H9 (cell line): ENCODE measurements around the gene PLAC8. TPM values are rescaled to one million over a fixed set of nuclear protein-coding genes. Genes with fewer than 3 reads are reported as not detected.

Source experiments
- DNase-seq: peaks from one replicate; pipeline ENCODE4 v3.0.0-alpha.2; 2017
- H2AFZ ChIP-seq: one replicate; pipeline ENCODE4 v1.6.1; 2013; ENCODE audit warnings: mild to moderate bottlenecking, low read length, control low read depth, moderate library complexity
- H2AK5ac ChIP-seq: 2 replicates; pipeline ENCODE4 v1.6.1; 2013; ENCODE audit warnings: low read length, control low read depth, mixed read lengths; ENCODE audit not compliant: insufficient read length
- H2BK120ac ChIP-seq: one replicate; pipeline ENCODE4 v1.6.1; 2013; ENCODE audit warnings: low read depth, mild to moderate bottlenecking, low read length, control low read depth, inconsistent platforms; ENCODE audit not compliant: poor library complexity, severe bottlenecking
- H2BK12ac ChIP-seq: 2 replicates; pipeline ENCODE4 v1.6.1; 2013; ENCODE audit warnings: low read length, control low read depth, mixed read lengths, low read depth; ENCODE audit not compliant: insufficient read length
- H2BK15ac ChIP-seq: 2 replicates; pipeline ENCODE4 v1.6.1; 2013; ENCODE audit warnings: low read depth, low read length, control low read depth
- H2BK20ac ChIP-seq: one replicate; pipeline ENCODE4 v1.6.1; 2013; ENCODE audit warnings: low read depth, mild to moderate bottlenecking, low read length, control low read depth, inconsistent platforms; ENCODE audit not compliant: poor library complexity, severe bottlenecking
- H2BK5ac ChIP-seq: 2 replicates; pipeline ENCODE4 v1.6.1; 2013; ENCODE audit warnings: low read length, control low read depth, mixed read lengths; ENCODE audit not compliant: insufficient read length
- H3K14ac ChIP-seq: 2 replicates; pipeline ENCODE4 v1.6.1; 2013; ENCODE audit warnings: low read length, control low read depth; ENCODE audit not compliant: insufficient read depth
- H3K18ac ChIP-seq: 2 replicates; pipeline ENCODE4 v1.6.1; 2013; ENCODE audit warnings: low read depth, mild to moderate bottlenecking, mixed read lengths, low read length, control low read depth; ENCODE audit not compliant: insufficient read length
- H3K23ac ChIP-seq: 2 replicates; pipeline ENCODE4 v1.6.1; 2013; ENCODE audit warnings: low read length, control low read depth, mixed read lengths, low read depth; ENCODE audit not compliant: insufficient read length
- H3K23me2 ChIP-seq: 2 replicates; pipeline ENCODE4 v1.6.1; 2013; ENCODE audit warnings: low read depth, mild to moderate bottlenecking, mixed read lengths, low read length, control low read depth; ENCODE audit not compliant: insufficient read length, poor library complexity, severe bottlenecking
- H3K27ac ChIP-seq: 2 replicates; pipeline ENCODE4 v1.5.1; 2013; ENCODE audit warnings: low read length, control low read depth, mixed read lengths, low read depth; ENCODE audit not compliant: insufficient read length
- H3K27me3 ChIP-seq: 2 replicates; pipeline ENCODE4 v1.6.1; 2013; ENCODE audit warnings: low read length, control low read depth, inconsistent platforms; ENCODE audit not compliant: insufficient read depth
- H3K4ac ChIP-seq: 2 replicates; pipeline ENCODE4 v1.6.1; 2013; ENCODE audit warnings: low read depth, mild to moderate bottlenecking, control low read depth, inconsistent platforms, low read length, moderate library complexity
- H3K4me1 ChIP-seq: 2 replicates; pipeline ENCODE4 v1.6.1; 2013; ENCODE audit warnings: low read length, control low read depth, inconsistent platforms; ENCODE audit not compliant: insufficient read depth
- H3K4me2 ChIP-seq: 2 replicates; pipeline ENCODE4 v1.6.1; 2013; ENCODE audit warnings: low read length, control low read depth, mixed read lengths; ENCODE audit not compliant: insufficient read length, insufficient read depth
- H3K56ac ChIP-seq: 2 replicates; pipeline ENCODE4 v1.6.1; 2013; ENCODE audit warnings: low read depth, mild to moderate bottlenecking, mixed read lengths, low read length, control low read depth; ENCODE audit not compliant: insufficient read length
- H3K79me1 ChIP-seq: 2 replicates; pipeline ENCODE4 v1.6.1; 2013; ENCODE audit warnings: low read depth, mild to moderate bottlenecking, moderate library complexity, low read length, control low read depth, inconsistent platforms; ENCODE audit not compliant: insufficient read depth, poor library complexity, severe bottlenecking
- H3K79me2 ChIP-seq: 2 replicates; pipeline ENCODE4 v1.6.1; 2013; ENCODE audit warnings: low read length, control low read depth, inconsistent platforms; ENCODE audit not compliant: insufficient read depth
- H3K9ac ChIP-seq: 2 replicates; pipeline ENCODE4 v1.6.1; 2013; ENCODE audit warnings: low read length, control low read depth, mixed read lengths; ENCODE audit not compliant: insufficient read length; ENCODE audit errors: extremely low read depth
- H3K9me3 ChIP-seq: one replicate; pipeline ENCODE4 v1.6.1; 2013; ENCODE audit warnings: low read depth, low read length, inconsistent platforms; ENCODE audit not compliant: control insufficient read depth
- H3T11ph ChIP-seq: one replicate; pipeline ENCODE4 v1.6.1; 2013; ENCODE audit warnings: mild to moderate bottlenecking, low read length, control low read depth, inconsistent platforms
- H4K20me1 ChIP-seq: one replicate; pipeline ENCODE4 v1.6.1; 2013; ENCODE audit not compliant: control insufficient read depth, insufficient read length, insufficient read depth
- H4K5ac ChIP-seq: 2 replicates; pipeline ENCODE4 v1.6.1; 2013; ENCODE audit warnings: low read depth, mild to moderate bottlenecking, mixed read lengths, low read length, control low read depth; ENCODE audit not compliant: insufficient read length
- H4K8ac ChIP-seq: replicated peaks from 2 replicates; pipeline ENCODE4 v1.6.1; 2013; ENCODE audit warnings: low read length, control low read depth, mixed read lengths, low read depth; ENCODE audit not compliant: insufficient read length
- H4K91ac ChIP-seq: 2 replicates; pipeline ENCODE4 v1.6.1; 2013; ENCODE audit warnings: low read depth, mild to moderate bottlenecking, moderate library complexity, mixed read lengths, low read length, control low read depth; ENCODE audit not compliant: insufficient read length
- H3K27ac Mint-ChIP-seq, 3 experiments: 2 replicates in 2 of 3; 3 replicates in 1 of 3; pipeline ENCODE4 v1.8.0; 2020 to 2021; ENCODE audit warnings: mixed read lengths in 3 of 3, mild to moderate bottlenecking in 1 of 3, moderate library complexity in 1 of 3
- H3K27me3 Mint-ChIP-seq: 2 replicates; pipeline ENCODE4 v1.8.0; 2021; ENCODE audit warnings: low read depth, mild to moderate bottlenecking, moderate library complexity, mixed read lengths
- H3K36me3 Mint-ChIP-seq, 3 experiments: 2 replicates in 2 of 3; 3 replicates in 1 of 3; pipeline ENCODE4 v1.8.0; 2020 to 2021; ENCODE audit warnings: low read depth in 3 of 3, mixed read lengths in 3 of 3; ENCODE audit not compliant: insufficient read depth in 1 of 3
- H3K4me1 Mint-ChIP-seq, 2 experiments: 2 replicates each; pipeline ENCODE4 v1.8.0; 2020; ENCODE audit warnings: mixed read lengths in 2 of 2
- H3K4me3 Mint-ChIP-seq, 2 experiments: 2 replicates in 1 of 2; 3 replicates in 1 of 2; pipeline ENCODE4 v1.8.0; 2020 to 2021; ENCODE audit warnings: mild to moderate bottlenecking in 2 of 2, mixed read lengths in 2 of 2, moderate library complexity in 1 of 2
- H3K9me3 Mint-ChIP-seq, 2 experiments: 2 replicates in 1 of 2; 3 replicates in 1 of 2; pipeline ENCODE4 v1.8.0; 2020; ENCODE audit warnings: mild to moderate bottlenecking in 2 of 2, mixed read lengths in 2 of 2, moderate library complexity in 1 of 2
- CTCF ChIP-seq: fragments of 200-600 bp; sonication (generic); conservative IDR thresholded peaks from 3 replicates; pipeline ENCODE4 v1.8.0; 2021; ENCODE audit warnings: antibody characterized with exemption, mild to moderate bottlenecking
- WGBS: extraction: QIAGEN DNeasy Blood & Tissue Kit; methylation state at CpG from one replicate; pipeline ENCODE4 v1.1.7; 2013; ENCODE audit warnings: missing lambda C conversion rate, low lambda C conversion rate, mixed read lengths; ENCODE audit not compliant: insufficient read length; ENCODE audit errors: extremely low coverage; 5-methylcytosine and 5-hydroxymethylcytosine counted together
- total RNA-seq: library from RNA; stranded (reverse); gene quantifications from 2 replicates; pipeline ENCODE4 v1.2.1, GENCODE V29; 2021

Gene PLAC8
- total RNA-seq, 1 experiment from 2014 or later, result 1.6 TPM

- no peak overlapping the region for H2AK5ac ChIP-seq
- H4K5ac ChIP-seq, result no peak overlapping the region
- H3T11ph ChIP-seq, result no peak overlapping the region
- H2BK15ac ChIP-seq, result no peak overlapping the region
- WGBS, result no CpG with 5 or more reads among the region's 4 CpGs
- H3K9me3 ChIP-seq, result no peaks in the 10 kb centered on the region
- H3K27me3 ChIP-seq, result no peaks in the 10 kb centered on the region
- H3K36me3 Mint-ChIP-seq, result no peaks in the 10 kb centered on the region
- H2BK120ac ChIP-seq, result no peak overlapping the region
- H3K9me3 Mint-ChIP-seq, result no peaks in the 10 kb centered on the region
- H3K56ac ChIP-seq, result no peak overlapping the region
- H3K27ac ChIP-seq, result no peak overlapping the region
- DNase-seq, result no peak
- no peak overlapping the region for H3K4me2 ChIP-seq
- no peak overlapping the region for H4K91ac ChIP-seq
- no peak overlapping the region for H4K8ac ChIP-seq
- H3K4me1 ChIP-seq, result no peaks in the 10 kb centered on the region
- no peak overlapping the region for H3K9ac ChIP-seq
- H3K79me1 ChIP-seq, result no peaks in the 10 kb centered on the region
- no peak overlapping the region for H3K23ac ChIP-seq
- H3K4me1 Mint-ChIP-seq, result no peaks in the 10 kb centered on the region
- H3K27ac Mint-ChIP-seq, result no peak overlapping the region
- H3K27me3 Mint-ChIP-seq, result no peaks in the 10 kb centered on the region; the same call in 1 of the 2 replicates
- no peak overlapping the region for H3K14ac ChIP-seq
- no peaks in the 10 kb centered on the region for H3K23me2 ChIP-seq
- H2BK20ac ChIP-seq, result no peak overlapping the region
- H4K20me1 ChIP-seq, result no peaks in the 10 kb centered on the region
- no peak overlapping the region for H3K4ac ChIP-seq
- H2BK5ac ChIP-seq, result no peak overlapping the region
- TF ChIP-seq CTCF, result no peak
- no peak overlapping the region for H2AFZ ChIP-seq
- no peak overlapping the region for H3K4me3 Mint-ChIP-seq
- H3K18ac ChIP-seq, result no peak overlapping the region
- H2BK12ac ChIP-seq, result no peak overlapping the region
- H3K79me2 ChIP-seq, result no peaks in the 10 kb centered on the region
Measured at GRCh38 chr4:83082777-83083176, 31.8 kb downstream of the PLAC8 start.
